Stimulated activated naive CD4-positive, alpha-beta T cell (primary cell): ENCODE data around the gene BCKDK.
A peak's percentile ranks its signal among the peaks of the same experiment; 100 is the strongest.

Experiments
- DNase-seq, 6 experiments: peaks; one replicate each; lab custom pipeline; 2025; lab: John Stamatoyannopoulos, UW

BCKDK gene

DNA sequence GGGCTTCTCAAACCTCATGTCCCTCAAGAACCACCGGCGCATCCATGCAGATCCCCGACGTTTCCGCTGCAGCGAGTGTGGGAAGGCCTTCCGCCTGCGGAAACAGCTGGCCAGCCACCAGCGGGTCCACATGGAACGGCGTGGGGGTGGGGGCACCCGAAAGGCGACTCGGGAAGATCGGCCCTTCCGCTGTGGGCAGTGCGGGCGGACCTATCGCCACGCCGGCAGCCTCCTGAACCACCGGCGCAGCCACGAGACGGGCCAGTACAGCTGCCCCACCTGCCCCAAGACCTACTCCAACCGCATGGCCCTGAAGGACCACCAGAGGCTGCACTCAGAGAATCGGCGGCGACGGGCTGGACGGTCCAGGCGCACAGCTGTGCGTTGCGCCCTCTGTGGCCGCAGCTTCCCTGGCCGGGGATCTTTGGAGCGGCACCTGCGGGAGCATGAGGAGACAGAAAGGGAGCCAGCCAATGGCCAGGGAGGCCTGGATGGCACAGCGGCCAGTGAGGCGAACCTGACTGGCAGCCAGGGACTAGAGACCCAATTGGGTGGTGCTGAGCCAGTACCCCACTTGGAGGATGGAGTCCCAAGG is 28.1 kb upstream of the BCKDK start:
- no peak for DNase-seq

DNA sequence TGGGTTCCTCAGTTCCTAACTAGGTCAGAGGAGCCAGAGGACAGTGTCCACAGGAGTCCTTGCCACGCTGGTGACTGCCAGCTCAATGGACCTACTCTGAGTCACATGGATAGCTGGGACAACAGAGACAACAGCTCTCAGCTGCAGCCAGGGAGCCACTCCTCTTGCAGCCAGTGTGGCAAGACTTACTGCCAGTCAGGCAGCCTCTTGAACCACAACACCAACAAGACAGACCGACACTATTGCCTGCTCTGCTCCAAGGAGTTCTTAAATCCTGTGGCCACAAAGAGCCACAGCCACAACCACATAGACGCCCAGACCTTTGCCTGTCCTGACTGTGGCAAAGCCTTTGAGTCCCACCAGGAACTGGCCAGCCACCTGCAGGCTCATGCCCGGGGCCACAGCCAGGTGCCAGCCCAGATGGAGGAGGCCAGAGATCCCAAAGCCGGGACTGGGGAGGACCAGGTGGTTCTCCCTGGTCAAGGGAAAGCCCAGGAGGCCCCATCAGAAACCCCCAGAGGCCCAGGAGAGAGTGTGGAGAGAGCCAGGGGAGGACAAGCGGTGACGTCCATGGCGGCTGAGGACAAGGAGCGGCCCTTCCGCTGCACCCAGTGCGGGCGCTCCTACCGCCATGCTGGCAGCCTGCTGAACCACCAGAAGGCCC is 27.3 kb upstream of the BCKDK start:
- DNase-seq = no peak

DNA sequence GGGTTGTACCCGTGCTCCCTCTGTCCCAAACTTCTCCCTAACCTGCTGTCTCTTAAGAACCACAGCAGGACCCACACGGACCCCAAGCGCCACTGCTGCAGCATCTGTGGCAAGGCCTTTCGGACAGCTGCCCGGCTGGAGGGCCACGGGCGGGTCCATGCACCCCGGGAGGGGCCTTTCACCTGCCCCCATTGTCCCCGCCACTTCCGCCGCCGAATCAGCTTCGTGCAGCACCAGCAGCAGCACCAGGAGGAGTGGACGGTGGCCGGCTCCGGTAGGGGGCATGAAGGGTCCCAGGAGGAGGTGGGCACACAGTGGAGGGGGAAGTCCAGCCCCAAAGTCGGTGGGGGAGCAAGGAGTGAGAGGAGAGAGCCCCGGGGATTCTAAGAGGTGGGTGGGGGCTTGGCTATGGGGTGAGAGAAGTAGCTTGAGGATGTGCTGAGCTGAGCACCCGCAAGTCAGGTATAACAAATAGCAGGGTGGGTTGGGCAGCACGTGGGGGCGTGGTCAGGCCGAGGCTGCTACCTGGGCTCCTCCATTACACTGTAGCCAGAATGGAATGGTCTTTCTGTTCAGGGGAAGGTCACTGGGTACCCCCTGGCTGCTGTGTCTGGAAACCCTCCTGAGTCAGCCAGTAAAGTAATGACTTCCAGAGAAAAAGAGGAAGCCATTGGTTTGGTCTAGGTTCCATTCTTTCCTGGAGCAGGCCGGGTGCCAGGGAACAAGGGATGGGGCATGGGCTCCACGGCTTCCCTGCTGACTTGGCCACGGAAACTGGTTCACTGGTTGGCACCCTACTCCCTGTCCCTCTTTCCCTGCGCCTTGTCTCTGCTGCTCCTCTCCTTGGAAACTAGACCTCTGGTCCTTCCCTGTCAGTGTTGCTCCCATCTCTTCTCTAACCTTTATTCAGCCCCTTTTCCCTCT is 26.5 kb upstream of the BCKDK start:
- no peak for DNase-seq

DNA sequence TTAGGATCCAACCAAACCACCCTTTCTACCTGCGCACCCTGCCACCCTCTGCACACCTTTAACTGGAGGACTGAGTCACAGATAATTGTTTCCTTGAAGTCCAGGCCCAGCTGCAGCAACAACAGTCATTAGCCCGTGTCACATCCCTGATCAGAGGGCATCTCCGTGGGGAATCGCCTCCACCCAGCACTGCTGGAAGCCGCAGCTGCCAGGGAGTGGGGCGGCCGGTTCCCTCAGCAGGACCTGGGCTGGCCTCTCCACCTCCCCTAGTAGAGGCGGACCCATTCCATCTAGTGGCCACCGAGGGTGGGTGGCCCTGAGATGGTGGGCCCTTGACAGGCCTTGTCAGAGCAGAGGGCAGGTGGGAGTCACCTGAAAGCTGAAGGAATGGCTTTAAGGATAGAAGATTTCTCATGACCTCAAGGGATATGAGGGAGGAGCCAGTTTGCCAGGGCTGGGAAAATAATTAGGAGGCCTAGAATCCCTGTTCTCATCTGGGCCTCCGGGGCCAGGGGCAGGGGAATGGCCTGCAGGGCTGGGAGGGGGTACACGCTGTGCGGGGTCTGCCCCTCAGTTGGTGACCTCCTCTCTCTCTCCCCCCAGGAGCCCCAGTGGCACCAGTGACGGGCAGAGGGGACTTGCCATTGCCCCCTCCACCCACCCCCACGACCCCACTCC is 25.7 kb upstream of the BCKDK start:
- no peak for DNase-seq

GRCh38 chr16:31083081-31083480 is 25.1 kb upstream of the BCKDK start:
- DNase-seq = no peak

DNA sequence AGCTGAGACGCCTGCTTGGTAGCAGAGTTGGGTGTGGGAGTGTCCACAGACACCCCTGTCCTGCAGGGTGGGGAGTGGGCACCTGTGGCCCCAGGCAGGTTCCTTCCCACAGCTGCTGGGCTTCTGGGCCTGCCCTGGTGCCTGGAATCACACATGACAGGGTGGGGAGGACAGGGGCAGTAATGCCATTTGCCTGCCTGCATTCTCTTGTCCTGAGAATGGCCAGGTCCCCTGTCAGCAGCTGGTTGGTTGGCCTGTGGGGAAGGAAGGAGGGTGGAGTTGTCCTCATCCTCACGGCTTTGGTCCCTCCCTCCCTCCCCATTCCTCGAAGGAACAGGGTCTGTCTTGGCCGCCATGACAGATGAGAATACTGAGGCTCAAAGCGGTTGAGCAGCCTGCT is 24.6 kb upstream of the BCKDK start:
- no peak for DNase-seq

DNA sequence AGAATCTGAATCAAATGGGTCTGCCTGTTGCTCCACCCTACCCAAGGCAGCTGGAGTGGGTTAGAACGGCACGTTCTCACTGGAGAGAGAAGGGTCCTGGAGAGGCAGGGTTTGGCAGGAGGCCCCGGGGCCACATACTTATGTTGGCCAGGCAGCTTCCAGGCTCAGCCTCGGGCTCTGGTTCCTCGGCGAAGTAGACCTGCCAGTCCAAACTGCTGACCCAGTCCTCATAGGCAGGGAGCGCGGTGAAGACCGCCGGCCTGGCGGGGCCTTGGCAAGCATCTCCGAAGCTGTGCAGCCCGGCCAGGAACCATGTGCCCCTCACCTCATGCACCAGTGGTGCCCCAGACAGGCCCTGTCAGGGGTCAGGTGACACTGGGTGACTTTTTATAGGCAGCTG is 24.2 kb upstream of the BCKDK start:
- DNase-seq = no peak

- no peak for DNase-seq
Measured at GRCh38 chr16:31084584-31085302, 23.4 kb upstream of the BCKDK start.

DNA sequence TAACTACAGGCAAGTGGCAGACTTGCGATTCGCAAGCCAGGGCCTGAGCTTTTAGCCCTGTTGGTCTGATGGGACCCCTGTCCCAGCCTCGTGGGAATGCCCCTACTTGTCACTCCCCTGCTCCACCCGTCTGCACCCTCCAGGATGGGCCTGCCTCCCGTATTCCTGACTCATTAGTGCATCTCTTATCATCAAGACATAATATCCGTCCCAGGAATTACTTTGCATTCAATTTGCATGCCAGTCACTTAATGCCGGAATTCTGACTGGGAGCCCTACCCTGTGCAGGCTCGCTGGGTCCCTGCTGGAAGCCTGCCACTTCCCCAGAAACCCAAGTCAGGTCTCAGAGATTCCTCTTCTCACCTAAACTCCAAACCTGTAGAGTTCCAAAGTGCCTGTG is 22.8 kb upstream of the BCKDK start:
- no peak for DNase-seq

DNA sequence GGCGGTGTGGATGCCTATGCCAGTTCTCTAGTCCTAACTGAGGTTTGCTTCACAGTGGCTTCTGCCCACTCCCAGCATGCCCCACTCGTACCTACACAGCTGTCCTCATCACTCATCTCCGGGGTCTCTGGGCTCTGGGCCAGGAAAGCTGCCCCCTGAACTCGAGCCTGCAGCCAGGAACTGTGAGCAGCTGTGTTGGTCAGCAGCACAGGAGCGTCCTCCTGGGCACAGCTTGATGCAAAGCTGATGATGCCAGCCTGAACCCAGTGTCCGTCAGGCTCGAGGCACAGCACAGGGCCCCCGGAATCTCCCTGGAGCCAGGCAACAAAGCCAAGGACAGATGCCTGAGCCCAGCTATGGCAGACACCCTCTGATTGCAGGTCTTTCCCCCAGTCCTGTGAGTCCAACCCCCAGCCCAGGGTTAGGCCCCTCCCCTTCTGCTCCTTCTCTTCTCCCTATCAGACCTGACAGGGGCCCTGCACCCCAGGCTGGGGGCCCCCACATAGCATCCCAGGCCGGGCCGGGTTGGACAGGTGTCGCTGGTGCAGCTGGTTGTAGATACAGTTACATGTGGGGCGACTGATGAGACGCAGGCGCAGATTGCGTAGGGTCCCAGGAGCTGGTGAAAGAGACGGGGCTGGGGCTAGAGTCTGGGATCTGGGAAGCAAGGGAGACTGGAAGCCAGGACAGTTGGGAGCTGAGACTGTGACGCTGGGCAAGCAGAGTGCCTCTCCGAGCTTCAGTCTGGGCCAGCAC is 22.1 kb upstream of the BCKDK start:
- DNase-seq = no peak

- DNase-seq = no peak
Measured at GRCh38 chr16:31086629-31086906, 21.6 kb upstream of the BCKDK start.

- DNase-seq = no peak
Measured at GRCh38 chr16:31087481-31087880, 20.7 kb upstream of the BCKDK start.

DNA sequence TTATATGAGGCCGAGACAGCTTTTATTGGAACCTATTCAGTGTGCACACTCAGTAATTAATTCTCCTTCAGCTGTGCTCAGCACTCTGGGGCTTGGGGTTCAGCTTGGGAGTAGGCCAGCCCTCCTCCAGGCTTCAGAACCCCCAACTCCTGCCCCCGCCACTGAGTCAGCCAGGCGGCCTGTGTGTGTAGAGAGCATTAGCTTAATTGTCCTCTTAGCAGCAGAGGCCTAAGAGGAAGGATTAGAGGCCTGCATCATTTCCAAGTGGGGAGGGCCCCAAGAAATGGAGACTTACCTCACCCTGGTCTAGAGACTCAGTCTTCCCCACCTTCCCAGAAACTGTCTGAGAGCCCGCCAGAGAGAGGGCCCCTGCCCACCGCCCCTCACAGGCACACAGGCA is 20.2 kb upstream of the BCKDK start:
- no peak for DNase-seq

DNA sequence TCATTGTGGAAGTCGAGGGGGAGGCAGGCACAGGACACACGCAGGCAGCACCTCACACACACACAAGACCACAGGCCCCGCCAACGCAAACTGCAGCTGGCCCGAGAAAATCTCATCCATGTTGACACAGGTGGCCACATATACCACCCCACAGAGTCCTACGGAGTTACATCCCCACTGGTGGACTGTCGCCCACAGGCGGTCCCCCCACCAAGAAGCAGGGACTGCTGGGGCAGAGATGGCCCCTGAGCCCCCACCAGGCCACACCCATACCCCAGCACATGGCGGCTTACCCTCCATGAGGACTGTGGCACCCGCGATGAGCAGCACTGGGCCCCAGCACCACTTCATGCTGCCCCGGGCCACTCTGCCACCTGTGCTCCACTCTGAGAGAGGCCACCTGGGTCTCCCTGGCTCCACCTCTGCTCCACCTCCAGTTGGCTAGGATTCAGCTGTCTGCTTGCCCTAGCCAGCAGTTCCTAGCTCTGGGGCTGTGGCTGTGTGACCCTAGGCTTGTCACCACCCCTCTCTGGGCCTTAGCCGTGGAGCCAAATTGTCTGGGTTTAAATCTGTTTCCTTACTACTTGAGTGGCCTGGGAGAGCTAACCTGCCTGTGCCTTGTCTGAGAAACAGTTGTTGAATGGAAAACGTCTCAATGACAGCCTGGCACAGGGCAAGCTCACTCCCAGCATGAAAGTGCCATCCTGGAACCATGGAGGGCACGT is 19.6 kb upstream of the BCKDK start, which contains the start of gene PRSS53:
TSS of gene PRSS53 (minus strand) at position 485 of the 725 bp plus-strand sequence. CDS start at position 351, 134 bp downstream.
- DNase-seq = no peak

DNA sequence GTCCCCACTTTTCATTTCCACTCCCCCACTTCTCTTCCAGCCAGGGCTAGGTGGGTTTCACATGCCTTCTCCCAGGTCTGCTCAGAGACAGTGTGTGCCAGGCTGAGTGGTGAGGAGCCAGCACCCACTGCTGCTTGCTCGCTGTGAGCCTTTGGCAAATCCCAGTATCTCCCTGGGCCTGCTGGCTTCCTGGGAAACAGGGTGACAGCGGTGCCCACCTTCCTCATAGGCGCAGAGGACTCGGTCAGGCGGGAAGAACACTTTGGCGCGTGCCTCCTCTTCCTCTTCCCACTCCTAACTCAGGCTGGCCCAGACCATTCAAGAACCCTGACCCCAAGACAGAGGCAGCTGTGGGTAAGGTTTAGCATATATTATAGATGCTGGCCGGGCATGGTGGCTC is 19.0 kb upstream of the BCKDK start:
- no peak for DNase-seq

DNA sequence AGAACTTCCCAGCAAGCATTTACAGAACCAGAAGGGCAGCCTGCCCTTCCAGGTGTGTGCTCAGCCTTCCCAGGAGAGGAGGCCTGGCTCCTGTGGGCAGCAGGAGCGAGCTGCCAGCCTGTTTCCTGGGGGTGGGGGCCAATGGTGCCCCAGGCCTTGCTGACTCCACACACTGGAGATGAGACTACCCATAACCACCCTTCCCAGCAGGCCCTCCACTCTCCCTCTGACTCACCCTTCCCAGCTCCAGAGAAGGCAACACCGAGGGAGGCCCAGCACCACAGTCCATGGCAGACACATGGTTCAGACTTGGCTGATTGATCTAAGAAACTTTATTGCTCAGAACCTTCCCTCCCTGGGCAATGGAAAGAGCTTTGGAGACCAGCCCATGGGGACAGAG is 17.6 kb upstream of the BCKDK start:
- DNase-seq = no peak

GRCh38 chr16:31092330-31092729 is 15.9 kb upstream of the BCKDK start:
- DNase-seq = no peak

DNA sequence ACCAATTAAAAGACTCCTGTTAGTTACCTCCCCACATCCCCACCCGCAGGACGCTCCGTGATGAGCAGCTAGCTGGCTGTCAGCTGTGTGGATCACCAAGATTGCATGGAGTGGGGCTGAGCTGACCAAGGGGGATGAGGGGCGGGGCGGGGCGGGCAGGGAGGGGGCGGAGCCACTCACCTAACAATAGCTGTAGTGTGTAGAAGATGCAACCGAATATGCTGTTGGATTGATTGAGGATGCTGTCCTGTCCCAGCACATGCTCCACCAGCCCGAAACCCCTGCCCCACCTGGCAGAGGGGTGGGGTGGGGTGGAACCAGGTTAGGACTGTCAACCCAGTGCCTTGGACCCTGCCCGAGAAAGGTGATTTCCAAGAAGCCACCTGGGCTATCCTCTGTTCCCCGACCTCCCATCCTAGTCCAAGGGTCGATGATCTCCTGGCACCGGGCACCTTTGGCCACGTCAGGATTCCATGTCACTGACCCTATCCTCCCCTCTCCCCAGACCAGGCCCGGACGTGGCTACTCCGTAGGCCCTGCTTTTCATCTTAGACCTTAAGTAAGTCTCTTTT is 15.0 kb upstream of the BCKDK start:
- peak in 1 of 6 experiments; percentile 5 for DNase-seq

GRCh38 chr16:31094088-31094423 is 14.1 kb upstream of the BCKDK start:
- peak in 1 of 6 experiments; percentile 50 for DNase-seq

DNA sequence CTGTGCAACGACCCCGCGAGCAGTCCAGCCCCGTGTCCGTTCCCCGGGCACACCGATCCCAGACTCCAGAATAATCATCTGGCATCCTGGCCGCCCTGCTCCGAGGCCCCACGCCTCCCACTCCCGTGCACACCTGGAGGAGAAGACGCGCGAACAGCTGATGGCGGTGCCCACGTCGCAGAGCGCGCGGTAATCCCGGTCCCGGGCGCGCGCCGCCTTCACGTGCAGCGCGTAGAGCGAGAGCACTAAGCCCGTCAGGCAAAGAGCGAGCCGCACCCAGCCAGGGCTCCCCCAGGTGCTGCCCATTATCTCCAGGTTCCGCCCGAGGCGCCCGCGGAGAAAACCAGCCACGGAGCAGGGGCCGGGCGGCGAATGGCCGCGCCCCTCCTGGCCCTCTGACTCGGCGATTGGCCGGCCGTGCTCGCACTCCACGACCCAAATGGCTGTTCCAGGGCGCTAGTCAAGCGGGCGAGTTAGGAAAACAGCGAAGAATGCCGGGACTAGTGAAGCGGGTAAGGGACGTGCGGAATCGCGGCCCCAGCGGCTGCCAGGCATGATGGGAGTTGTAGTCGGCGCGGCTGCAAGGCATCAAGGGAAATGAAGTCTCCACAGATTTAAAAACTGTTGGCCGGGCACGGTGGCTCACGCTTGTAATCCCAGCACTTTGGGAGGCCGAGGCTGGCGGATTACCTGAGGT is 13.6 kb upstream of the BCKDK start, which contains the start of gene VKORC1:
TSS of gene VKORC1 (minus strand) at position 374 of the 697 bp plus-strand sequence. CDS start at position 306, 68 bp downstream.
- peak; percentile 79 to 96 (median 86) for DNase-seq
